Neutrophil (primary cell): ENCODE results near the gene CDH13.

Source experiments
- H3K27ac ChIP-seq: fragments of 200-600 bp; sonication (generic); 2 replicates; pipeline ENCODE4 v1.5.1; 2016; ENCODE audit warnings: mild to moderate bottlenecking, moderate library complexity
- H3K27me3 ChIP-seq: fragments of 200-600 bp; sonication (generic); 2 replicates; pipeline ENCODE4 v1.6.0; 2016; ENCODE audit warnings: mild to moderate bottlenecking
- H3K36me3 ChIP-seq: fragments of 200-600 bp; sonication (generic); 2 replicates; pipeline ENCODE4 v1.5.1; 2017
- H3K4me1 ChIP-seq, 2 experiments: fragments of 200-600 bp in 1 of 2; sonication (generic) in 1 of 2; 1 replicate in 1 of 2; 2 replicates in 1 of 2; pipeline versions ENCODE4 v1.5.1 to v1.6.1; 2013 to 2016; ENCODE audit warnings: low read depth in 1 of 2, low read length in 1 of 2, mild to moderate bottlenecking in 1 of 2, moderate library complexity in 1 of 2; ENCODE audit not compliant: control insufficient read depth in 1 of 2, insufficient read depth in 1 of 2
- H3K4me3 ChIP-seq, 2 experiments: fragments of 200-600 bp in 1 of 2; sonication (generic) in 1 of 2; 1 replicate in 1 of 2; 2 replicates in 1 of 2; pipeline ENCODE4 v1.5.1; 2013 to 2016; ENCODE audit warnings: low read depth in 1 of 2, low read length in 1 of 2, mild to moderate bottlenecking in 1 of 2, moderate library complexity in 1 of 2
- H3K9me3 ChIP-seq: fragments of 200-600 bp; sonication (generic); 2 replicates; pipeline ENCODE4 v1.5.1; 2016
- CTCF ChIP-seq: fragments of 200-600 bp; sonication (generic); IDR thresholded peaks from 2 replicates; pipeline ENCODE4 v1.5.1; 2016; ENCODE audit warnings: antibody characterized with exemption

Gene CDH13

GRCh38 chr16:83095941-83096692 is 469.3 kb downstream of the CDH13 start:
- no peak overlapping the region for H3K4me3 ChIP-seq
- H3K27me3 ChIP-seq, result no peaks in the 10 kb centered on the region
- H3K9me3 ChIP-seq, result no peaks in the 10 kb centered on the region
- no peaks in the 10 kb centered on the region for H3K4me1 ChIP-seq
- no peaks in the 10 kb centered on the region for H3K36me3 ChIP-seq
- TF ChIP-seq CTCF, result no peak
- H3K27ac ChIP-seq, result no peak overlapping the region

DNA sequence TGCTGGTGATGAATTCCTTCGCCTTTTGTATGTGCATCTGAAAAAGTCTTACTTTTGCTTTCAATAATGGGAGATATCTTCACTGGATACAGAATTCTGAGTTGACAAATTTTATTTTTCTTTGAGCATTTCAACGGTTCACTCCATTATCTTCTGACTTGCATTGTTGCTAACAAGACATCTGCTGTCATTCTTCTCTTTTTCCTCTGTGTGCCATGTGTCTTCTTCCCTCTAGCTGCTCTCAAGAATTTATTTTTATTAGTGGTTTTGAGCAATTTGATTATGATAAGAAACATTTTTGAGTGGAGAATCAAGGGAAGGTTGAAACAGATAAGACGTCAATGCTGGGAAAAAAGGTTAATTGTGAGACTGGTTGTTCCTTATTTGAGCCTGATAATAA is 471.8 kb downstream of the CDH13 start:
- Histone ChIP-seq H3K9me3 (no peaks in the 10 kb centered on the region), H3K36me3 (no peaks in the 10 kb centered on the region), H3K27ac (no peak overlapping the region), H3K4me3 (no peak overlapping the region), H3K27me3 (no peaks in the 10 kb centered on the region), H3K4me1 (no peaks in the 10 kb centered on the region)
- no peak for TF ChIP-seq CTCF

DNA sequence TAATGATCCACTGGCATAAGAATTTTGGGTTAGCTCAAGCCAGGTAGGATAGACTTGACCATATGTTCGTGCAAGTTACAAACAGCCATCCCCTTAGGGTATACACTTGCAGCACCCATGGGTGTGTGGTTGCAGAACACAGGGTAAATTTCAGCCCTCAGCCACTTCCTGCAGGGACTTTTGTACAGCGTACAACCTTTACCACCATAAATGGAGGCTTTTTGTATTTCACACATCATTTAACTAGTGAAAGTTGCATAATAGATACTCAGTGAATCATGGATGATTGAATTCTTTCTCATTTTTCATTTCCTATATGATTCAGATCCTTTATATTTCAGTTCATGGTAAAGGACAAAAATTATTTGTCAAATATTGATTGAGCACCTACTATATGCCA is 473.9 kb downstream of the CDH13 start:
- H3K4me3 ChIP-seq, result no peak overlapping the region
- no peak for TF ChIP-seq CTCF
- H3K36me3 ChIP-seq, result no peaks in the 10 kb centered on the region
- H3K4me1 ChIP-seq, result no peaks in the 10 kb centered on the region
- no peaks in the 10 kb centered on the region for H3K27me3 ChIP-seq
- no peak overlapping the region for H3K27ac ChIP-seq
- no peaks in the 10 kb centered on the region for H3K9me3 ChIP-seq

DNA sequence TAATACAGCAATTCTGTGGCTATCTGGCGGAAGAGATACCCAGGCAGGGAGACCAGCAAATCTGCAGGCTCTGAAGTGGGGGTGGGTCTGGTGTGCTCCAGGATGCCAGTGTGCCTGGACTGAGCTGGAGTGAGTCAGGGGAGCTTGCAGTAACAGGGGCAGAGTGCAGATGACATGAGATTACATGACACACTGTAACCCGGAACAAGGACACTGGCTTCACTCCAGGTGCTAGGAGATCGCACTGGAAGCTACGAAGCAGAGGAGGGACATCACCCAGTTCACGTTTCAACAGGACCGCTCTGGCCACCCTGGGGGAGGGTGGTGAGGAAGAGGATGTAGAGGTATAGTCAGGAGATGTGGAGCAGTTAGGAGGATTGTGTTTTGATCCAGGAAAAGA is 475.6 kb downstream of the CDH13 start:
- no peak for TF ChIP-seq CTCF
- Histone ChIP-seq H3K36me3 (no peaks in the 10 kb centered on the region), H3K4me3 (no peak overlapping the region), H3K27ac (no peak overlapping the region), H3K9me3 (no peaks in the 10 kb centered on the region), H3K4me1 (no peaks in the 10 kb centered on the region), H3K27me3 (no peaks in the 10 kb centered on the region)

DNA sequence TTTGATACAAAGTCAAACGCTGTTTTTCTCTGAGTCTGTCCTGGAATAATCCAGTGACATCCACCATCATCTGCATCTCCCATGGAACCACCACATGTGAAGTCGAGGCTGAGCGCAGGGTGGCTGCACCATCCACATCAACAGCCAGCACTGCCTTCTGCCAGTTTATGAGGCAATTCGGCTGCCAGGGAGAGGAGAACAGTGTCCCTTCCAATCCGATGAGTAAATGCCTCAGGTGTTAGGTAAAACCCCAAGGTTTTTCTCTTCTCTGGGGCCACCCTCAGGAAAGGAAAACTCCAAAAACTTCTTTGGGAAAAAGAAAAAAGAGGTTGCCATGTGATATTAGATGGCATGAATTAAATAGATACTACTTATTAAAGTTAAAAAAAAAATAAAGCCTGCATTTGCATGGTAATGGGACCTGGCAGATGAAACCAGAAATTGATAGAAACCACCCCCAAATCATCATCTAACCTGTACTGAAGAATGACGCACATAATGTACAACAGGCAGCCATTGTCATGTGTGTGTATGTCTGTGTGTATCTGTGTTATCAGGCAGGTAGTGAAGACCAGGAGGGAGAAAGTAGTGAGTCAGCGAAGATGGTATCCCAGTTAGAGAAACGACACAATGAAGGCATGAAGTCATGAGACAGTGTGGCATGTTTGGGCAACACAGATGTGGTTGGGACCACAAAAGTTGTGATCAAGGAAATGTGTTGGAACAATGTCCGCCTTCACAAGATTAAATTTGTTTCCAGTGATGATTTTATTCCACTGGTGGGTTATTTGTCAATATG is 478.7 kb downstream of the CDH13 start:
- Histone ChIP-seq H3K36me3 (no peaks in the 10 kb centered on the region), H3K9me3 (no peaks in the 10 kb centered on the region), H3K27ac (no peak overlapping the region), H3K4me3 (no peak overlapping the region), H3K4me1 (no peaks in the 10 kb centered on the region), H3K27me3 (no peaks in the 10 kb centered on the region)
- no peak for TF ChIP-seq CTCF
